Smooth muscle cell (in vitro differentiated cells): Measurements from ENCODE around the gene IP6K1. TPM values are rescaled to one million over a fixed set of nuclear protein-coding genes. Genes with fewer than 3 reads are reported as not detected.
"Not testable (repeated sequence)": the region's sequence is repeated elsewhere in the genome, so short reads cannot be mapped to it uniquely, and the experiment has no call there.

ENCODE experiments used
- DNase-seq: peaks from one replicate; lab custom pipeline; 2025; ENCODE audit not compliant: unreplicated experiment; lab: John Stamatoyannopoulos, UW
- H2AFZ ChIP-seq: fragments of 200-600 bp; sonication (generic); 2 replicates; pipeline ENCODE4 v1.6.0; 2016; ENCODE audit warnings: antibody characterized with exemption, low read depth, mild to moderate bottlenecking
- H3F3A ChIP-seq: fragments of 200-600 bp; sonication (generic); 2 replicates; pipeline ENCODE4 v1.6.0; 2017; ENCODE audit warnings: antibody characterized with exemption, low read depth
- H3K27ac ChIP-seq: fragments of 200-600 bp; sonication (generic); 2 replicates; pipeline ENCODE4 v1.5.1; 2016; ENCODE audit warnings: low read depth, mild to moderate bottlenecking
- H3K27me3 ChIP-seq: fragments of 200-600 bp; sonication (generic); 2 replicates; pipeline ENCODE4 v1.6.1; 2016; ENCODE audit warnings: low read depth, mild to moderate bottlenecking
- H3K36me3 ChIP-seq: fragments of 200-600 bp; sonication (generic); 2 replicates; pipeline ENCODE4 v1.5.1; 2016; ENCODE audit warnings: low read depth
- H3K4me1 ChIP-seq: fragments of 200-600 bp; sonication (generic); 2 replicates; pipeline ENCODE4 v1.5.1; 2016; ENCODE audit warnings: low read depth
- H3K4me2 ChIP-seq: fragments of 200-600 bp; sonication (generic); 2 replicates; pipeline ENCODE4 v1.6.0; 2016; ENCODE audit warnings: mild to moderate bottlenecking
- H3K4me3 ChIP-seq: fragments of 200-600 bp; sonication (generic); 2 replicates; pipeline ENCODE4 v1.5.1; 2016; ENCODE audit warnings: mild to moderate bottlenecking
- H3K79me2 ChIP-seq: fragments of 200-600 bp; sonication (generic); 2 replicates; pipeline ENCODE4 v1.6.0; 2016; ENCODE audit warnings: low read depth, mild to moderate bottlenecking
- H3K9ac ChIP-seq: fragments of 200-600 bp; sonication (generic); 2 replicates; pipeline ENCODE4 v1.6.0; 2016; ENCODE audit warnings: low read depth
- H3K9me3 ChIP-seq: fragments of 200-600 bp; sonication (generic); replicated peaks from 2 replicates; pipeline ENCODE4 v1.5.1; 2016; ENCODE audit warnings: low read depth
- H4K20me1 ChIP-seq: fragments of 200-600 bp; sonication (generic); 2 replicates; pipeline ENCODE4 v1.6.0; 2016; ENCODE audit warnings: low read depth
- WGBS: methylation state at CpG from one replicate; pipeline ENCODE4 v1.1.7; 2016; ENCODE audit warnings: low lambda C conversion rate; 5-methylcytosine and 5-hydroxymethylcytosine counted together
- polyA plus RNA-seq: library from polyadenylated mRNA; unstranded; fragments of >200 nt; fragmentation: Nextera tagmentation; extraction: Ambion mirVana; gene quantifications from 2 replicates; pipeline ENCODE4 v1.2.1, GENCODE V29; 2016
- total RNA-seq: library from RNA; depleted of rRNA; stranded (reverse); fragments of >200 nt; gene quantifications from 2 replicates; pipeline ENCODE4 v1.2.3, GENCODE V29; 2014
- TF ChIP-seq, protein P1 (sequence below): fragments of 200-600 bp; sonication (generic); IDR thresholded peaks from 2 replicates; pipeline ENCODE4 v1.5.1; 2017; ENCODE audit warnings: borderline replicate concordance, mild to moderate bottlenecking, antibody characterized with exemption; ENCODE audit not compliant: insufficient read depth, poor library complexity, severe bottlenecking

IP6K1 gene
- total RNA-seq = 26.8 and 31.1 TPM in 2 replicates
- 23.0 and 24.6 TPM in 2 replicates for polyA plus RNA-seq

DNA sequence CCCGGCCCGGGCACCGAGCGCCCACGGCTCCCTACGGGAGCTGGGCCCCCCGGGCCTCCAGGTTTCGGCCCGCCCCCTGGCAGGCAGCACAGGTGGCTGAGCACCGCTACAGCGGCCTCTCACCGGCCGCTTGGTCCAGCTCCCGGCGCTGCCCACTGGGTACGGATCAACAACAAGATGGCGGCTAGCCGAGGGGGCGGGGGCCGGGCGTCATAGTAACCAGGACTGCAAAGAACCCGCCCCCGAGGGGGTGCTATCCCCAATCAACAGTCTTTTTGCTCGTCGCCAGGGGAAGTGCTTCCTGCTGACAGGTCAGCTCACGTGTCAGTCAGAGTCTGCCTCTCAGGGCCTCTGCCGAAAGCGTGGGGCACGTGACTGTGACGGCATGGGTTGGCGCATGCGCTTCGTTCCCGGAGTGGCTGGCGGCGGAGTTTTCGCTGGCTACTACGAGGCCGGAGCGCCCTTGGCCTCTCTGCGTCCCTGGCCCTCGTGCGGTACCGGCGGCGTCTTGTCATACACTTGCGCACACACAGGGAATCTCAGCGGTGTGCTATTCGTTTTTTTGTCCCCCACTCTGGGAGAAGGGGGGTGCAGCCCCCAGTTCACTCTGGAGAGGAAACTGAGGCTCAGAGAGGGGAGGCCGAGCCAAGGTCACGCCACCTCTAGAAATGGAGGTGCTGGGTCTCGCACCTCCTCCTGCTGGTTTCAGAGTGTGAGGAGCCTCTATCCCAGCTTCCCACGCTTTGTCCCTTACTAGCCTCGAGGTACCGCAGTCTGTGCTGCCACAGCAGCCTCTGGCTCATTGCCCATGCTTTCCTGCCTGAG, at the start of gene IP6K1:
Gene IP6K1 (minus strand): TSS at position 186 of the 825 bp plus-strand sequence. CDS start 38,502 bp downstream, outside the sequence.
- Histone ChIP-seq H3K9ac (peak within 1 kb of the TSS; percentile 94), H3K4me3 (peak within 1 kb of the TSS; percentile 95), H3K27ac (peak within 1 kb of the TSS; percentile 85), H3F3A (peaks cover 3% of the 10 kb centered on the region), H3K27me3 (no peaks in the 10 kb centered on the region), H3K4me2 (peak within 1 kb of the TSS; percentile 92), H2AFZ (peak within 1 kb of the TSS; percentile 90), H4K20me1 (peaks cover 18% of the 10 kb centered on the region), H3K4me1 (peaks cover 18% of the 10 kb centered on the region), H3K9me3 (no peaks in the 10 kb centered on the region), H3K79me2 (peaks cover 47% of the 10 kb centered on the region), H3K36me3 (no peaks in the 10 kb centered on the region)
- peak; percentile 94 for DNase-seq
- TF ChIP-seq, protein P1, sequence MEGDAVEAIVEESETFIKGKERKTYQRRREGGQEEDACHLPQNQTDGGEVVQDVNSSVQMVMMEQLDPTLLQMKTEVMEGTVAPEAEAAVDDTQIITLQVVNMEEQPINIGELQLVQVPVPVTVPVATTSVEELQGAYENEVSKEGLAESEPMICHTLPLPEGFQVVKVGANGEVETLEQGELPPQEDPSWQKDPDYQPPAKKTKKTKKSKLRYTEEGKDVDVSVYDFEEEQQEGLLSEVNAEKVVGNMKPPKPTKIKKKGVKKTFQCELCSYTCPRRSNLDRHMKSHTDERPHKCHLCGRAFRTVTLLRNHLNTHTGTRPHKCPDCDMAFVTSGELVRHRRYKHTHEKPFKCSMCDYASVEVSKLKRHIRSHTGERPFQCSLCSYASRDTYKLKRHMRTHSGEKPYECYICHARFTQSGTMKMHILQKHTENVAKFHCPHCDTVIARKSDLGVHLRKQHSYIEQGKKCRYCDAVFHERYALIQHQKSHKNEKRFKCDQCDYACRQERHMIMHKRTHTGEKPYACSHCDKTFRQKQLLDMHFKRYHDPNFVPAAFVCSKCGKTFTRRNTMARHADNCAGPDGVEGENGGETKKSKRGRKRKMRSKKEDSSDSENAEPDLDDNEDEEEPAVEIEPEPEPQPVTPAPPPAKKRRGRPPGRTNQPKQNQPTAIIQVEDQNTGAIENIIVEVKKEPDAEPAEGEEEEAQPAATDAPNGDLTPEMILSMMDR = no peak
- 15% methylated on average over 39 of the region's 55 CpGs for whole genome bisulfite sequencing

DNA sequence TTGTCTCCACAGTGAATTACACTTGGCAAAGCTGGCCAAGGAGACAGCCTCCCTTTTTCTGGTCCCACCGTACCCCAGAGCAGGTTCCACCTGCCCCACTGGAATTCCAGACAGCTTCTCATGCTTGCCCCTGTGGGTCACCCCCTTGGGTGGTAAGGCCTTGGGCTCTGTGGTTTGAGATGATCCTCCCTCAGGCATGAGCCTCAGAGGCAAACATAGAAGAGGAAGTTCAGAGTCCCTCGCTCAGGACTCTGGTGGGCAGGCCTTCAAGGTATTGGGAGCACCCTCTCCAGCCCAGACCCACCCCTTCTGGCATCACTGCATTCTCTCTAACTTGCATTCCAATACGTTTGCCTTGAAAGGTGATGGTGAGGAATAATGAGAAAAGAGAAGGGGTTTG, 45.0 kb upstream of the IP6K1 start:
- H3F3A ChIP-seq = no peaks in the 10 kb centered on the region
- no peak overlapping the region for H3K4me3 ChIP-seq
- H3K4me2 ChIP-seq = no peak overlapping the region
- no peaks in the 10 kb centered on the region for H3K27me3 ChIP-seq
- no peaks in the 10 kb centered on the region for H3K4me1 ChIP-seq
- WGBS = 59% methylated on average over 3 of the region's 3 CpGs
- no peak overlapping the region for H2AFZ ChIP-seq
- H3K9ac ChIP-seq = no peak overlapping the region
- no peaks in the 10 kb centered on the region for H3K9me3 ChIP-seq
- TF ChIP-seq, protein P1 = no peak
- H3K79me2 ChIP-seq = no peaks in the 10 kb centered on the region
- no peaks in the 10 kb centered on the region for H4K20me1 ChIP-seq
- DNase-seq = no peak
- H3K36me3 ChIP-seq = no peaks in the 10 kb centered on the region
- no peak overlapping the region for H3K27ac ChIP-seq

DNA sequence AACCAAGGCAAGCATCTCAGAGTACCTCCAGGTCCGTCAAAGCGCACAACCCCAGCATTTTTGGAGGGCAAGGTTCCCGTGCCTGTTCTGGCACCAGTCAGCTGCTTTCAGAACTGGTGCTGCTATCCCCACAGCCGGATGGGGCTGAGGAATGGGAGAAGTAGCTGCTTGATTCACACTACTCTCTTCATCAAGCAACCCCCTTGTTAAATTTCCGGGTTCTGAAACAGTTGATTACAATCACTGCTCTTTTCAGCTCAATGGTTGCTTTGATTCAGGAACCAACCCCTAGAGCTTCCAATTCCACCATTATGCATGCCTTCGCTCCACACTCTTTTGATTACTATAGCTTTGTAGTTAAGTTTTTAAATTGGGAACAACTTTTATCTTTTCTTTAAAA, 39.7 kb upstream of the IP6K1 start:
- no peak overlapping the region for H2AFZ ChIP-seq
- H3K79me2 ChIP-seq = no peaks in the 10 kb centered on the region

DNA sequence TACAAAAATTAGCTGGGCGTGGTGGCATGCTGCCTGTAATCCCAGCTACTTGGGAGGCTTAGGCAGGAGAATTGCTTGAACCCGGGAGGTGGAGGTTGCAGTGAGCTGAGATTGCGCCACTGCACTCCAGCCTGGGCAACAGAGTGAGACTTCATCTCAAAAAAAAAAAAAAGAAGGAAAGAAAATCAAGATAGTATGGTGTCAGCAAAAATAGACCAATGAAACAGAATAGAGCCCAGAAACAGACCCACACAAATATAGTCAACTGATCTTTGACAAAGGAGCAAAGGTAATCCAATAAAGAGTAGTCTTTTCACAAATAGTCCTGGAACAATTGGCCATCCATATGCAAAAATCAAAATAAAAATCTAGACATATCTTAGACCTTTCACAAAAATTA, 36.8 kb upstream of the IP6K1 start:
- H3K36me3 ChIP-seq, H3K9ac ChIP-seq, H3K9me3 ChIP-seq, H3K79me2 ChIP-seq, H3K4me1 ChIP-seq, H3K4me2 ChIP-seq, H3K27me3 ChIP-seq, DNase-seq, H3K4me3 ChIP-seq, H3K27ac ChIP-seq, H3F3A ChIP-seq, H2AFZ ChIP-seq, H4K20me1 ChIP-seq: not testable (repeated sequence)
- 93% methylated on average over 3 of the region's 3 CpGs for WGBS

More for the DNA sequence above, 39.7 kb upstream of the IP6K1 start:
- Histone ChIP-seq H3K4me2 (no peak overlapping the region), H3K36me3 (no peaks in the 10 kb centered on the region), H3K9ac (no peak overlapping the region), H3K27me3 (no peaks in the 10 kb centered on the region), H3F3A (no peaks in the 10 kb centered on the region), H4K20me1 (no peaks in the 10 kb centered on the region), H3K4me1 (no peaks in the 10 kb centered on the region), H3K4me3 (no peak overlapping the region), H3K9me3 (no peaks in the 10 kb centered on the region), H3K27ac (no peak overlapping the region)
- TF ChIP-seq, protein P1 = no peak
- WGBS = 96% methylated on average over 6 of the region's 6 CpGs
- no peak for DNase-seq
